Stimulated activated CD4-positive, alpha-beta T cell treated with anti-CD3 and anti-CD28 coated beads, Interleukin-1b, Interleukin-23, amount 100 ng/mL, for 1 hour (primary cell): ENCODE data around the gene LMNTD2.

Source experiments
- DNase-seq, 2 donors: peaks; one replicate each; pipeline ENCODE4 v3.0.0-alpha.2; 2020; ENCODE audit warnings: low read depth in 2 of 2

LMNTD2 gene, protein sequence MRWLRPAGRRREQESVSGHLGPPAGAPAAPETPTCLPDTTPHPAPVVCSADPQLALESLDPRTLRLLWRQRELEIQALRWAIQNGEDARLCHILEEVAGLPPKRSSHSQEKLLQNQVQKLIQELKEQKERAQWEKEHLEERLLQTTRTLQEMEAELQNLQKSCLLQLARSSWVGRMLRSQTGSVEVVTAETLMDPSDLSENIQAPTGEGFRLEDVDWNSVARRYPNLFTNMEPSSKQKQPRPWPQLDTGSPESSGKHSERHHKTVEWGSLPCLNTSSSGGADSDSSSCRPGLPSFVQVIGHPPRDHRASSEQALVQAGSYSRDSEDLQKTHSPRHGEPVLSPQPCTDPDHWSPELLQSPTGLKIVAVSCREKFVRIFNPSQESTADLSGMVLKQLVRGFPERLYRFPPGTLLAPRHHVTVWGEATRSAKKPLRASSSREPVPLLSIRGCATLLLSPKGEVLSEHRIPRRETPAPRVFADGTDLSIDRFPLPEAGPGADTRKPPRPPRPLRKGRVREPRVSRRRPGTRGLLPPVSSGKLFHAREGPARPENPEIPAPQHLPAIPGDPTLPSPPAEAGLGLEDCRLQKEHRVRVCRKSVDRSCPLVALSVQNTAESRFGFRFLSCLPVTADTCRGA

DNA sequence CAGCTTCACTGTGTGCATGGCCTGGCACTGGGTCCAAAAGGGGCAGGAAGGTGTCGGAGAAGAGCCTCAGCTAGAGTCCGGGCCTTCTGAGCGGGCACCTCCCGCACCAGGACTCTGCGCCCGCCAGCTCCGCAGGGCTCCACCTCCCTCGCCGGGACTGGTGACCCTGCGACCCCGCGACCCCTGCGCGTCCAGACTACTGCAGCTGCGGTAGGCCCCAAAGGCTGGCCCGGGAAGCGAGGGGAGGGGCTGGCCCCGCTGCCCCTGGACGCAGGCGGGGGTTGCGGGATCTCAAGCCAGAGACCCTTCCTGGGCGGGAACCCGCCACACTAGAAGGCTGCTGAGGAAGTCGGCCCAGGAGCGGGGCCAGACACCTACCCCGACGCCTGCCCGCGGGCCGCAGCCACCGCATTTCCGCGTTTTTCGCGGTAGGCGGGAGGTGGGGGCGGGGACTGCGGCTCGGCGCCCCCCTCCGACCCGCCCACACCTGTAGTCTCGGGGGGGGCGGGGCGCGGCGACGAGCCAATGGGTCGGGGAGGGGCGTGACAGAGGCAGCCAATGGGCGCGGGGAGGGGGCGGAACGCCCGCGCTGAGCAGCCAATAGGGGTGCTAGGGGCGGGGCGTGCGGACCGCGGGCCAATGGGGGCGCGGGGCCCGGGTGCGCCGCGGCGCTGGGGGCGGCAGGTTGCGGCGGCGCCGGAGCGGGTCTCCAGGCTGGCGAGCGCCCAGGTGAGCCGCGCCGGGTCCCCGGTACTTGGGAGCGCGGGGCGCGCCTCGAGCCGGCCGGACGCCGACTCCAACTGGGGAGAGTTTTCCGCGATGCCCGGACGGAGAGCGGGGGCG is at the start of gene LMNTD2, which contains the start of gene RASSF7:
Gene LMNTD2, minus strand, starts transcription at position 434 of the 843 bp plus-strand sequence. Its CDS starts 22 bp downstream, at position 412.
Gene RASSF7, plus strand, starts transcription at position 666 of the 843 bp plus-strand sequence. CDS start 799 bp downstream, outside the sequence.
- peak; percentile 96 for DNase-seq

- DNase-seq = no peak
These were observed 48.8 kb upstream of the LMNTD2 start for GRCh38 chr11:609341-609811.

DNA sequence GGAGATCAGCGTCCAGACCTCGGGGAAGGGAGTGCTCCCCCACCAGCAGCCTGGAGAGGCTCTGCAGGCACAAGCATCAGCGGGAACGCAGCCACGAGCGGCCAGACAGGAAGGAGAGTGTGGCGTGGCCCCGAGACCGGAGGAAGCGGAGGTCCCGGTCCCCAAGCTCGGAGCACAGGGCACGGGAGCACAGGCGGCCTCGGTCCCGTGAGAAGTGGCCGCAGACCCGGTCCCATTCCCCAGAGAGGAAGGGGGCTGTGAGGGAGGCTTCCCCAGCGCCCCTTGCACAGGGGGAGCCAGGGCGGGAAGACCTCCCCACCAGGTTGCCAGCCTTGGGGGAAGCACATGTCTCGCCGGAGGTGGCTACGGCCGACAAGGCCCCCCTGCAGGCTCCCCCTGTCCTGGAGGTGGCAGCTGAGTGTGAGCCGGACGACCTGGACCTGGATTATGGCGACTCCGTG is 48.3 kb upstream of the LMNTD2 start:
- no peak for DNase-seq

GRCh38 chr11:607971-608659 is 47.6 kb upstream of the LMNTD2 start:
- no peak for DNase-seq

GRCh38 chr11:607020-607780 is 46.7 kb upstream of the LMNTD2 start:
- no peak for DNase-seq

DNA sequence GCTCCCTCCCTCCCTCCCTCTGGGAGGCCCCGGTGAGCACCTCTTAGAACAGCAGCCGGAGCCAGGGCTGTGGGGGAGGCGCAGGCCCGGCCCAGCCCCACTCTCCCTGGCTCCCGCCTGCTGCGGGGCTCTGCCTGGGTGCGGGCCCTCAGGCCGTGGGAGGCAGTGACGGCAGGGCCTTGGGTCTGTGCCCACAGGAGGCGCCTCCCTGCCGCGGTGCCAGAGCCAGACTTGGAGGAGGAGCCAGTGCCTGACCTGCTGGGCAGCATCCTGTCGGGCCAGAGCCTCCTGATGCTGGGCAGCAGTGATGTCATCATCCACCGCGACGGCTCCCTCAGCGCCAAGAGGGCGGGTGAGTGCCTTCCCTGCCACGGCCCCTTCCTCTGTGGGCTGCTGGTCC is 45.7 kb upstream of the LMNTD2 start:
- no peak for DNase-seq

GRCh38 chr11:605286-606129 is 45.0 kb upstream of the LMNTD2 start:
- DNase-seq = no peak

DNA sequence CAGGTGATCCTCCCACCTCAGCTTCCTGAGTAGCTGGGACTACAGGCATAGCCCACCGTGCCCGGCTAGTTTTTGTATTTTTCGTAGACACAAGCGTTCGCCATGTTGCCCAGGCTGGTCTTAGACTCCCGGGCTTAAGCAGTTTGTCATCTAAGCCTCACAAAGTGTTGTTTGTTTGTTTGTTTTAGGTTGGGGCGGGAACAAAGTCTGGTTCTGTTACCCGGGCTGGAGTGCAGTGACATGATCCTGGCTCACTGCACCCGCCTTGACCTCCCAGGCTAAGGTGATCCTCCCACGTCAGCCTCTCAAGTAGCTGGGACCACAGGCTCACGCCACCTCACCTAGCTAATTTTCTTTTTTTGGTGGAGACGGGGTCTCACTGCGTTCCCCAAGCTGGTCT is 42.6 kb upstream of the LMNTD2 start:
- no peak for DNase-seq

- no peak for DNase-seq
These were observed 41.2 kb upstream of the LMNTD2 start for GRCh38 chr11:601573-602245.

DNA sequence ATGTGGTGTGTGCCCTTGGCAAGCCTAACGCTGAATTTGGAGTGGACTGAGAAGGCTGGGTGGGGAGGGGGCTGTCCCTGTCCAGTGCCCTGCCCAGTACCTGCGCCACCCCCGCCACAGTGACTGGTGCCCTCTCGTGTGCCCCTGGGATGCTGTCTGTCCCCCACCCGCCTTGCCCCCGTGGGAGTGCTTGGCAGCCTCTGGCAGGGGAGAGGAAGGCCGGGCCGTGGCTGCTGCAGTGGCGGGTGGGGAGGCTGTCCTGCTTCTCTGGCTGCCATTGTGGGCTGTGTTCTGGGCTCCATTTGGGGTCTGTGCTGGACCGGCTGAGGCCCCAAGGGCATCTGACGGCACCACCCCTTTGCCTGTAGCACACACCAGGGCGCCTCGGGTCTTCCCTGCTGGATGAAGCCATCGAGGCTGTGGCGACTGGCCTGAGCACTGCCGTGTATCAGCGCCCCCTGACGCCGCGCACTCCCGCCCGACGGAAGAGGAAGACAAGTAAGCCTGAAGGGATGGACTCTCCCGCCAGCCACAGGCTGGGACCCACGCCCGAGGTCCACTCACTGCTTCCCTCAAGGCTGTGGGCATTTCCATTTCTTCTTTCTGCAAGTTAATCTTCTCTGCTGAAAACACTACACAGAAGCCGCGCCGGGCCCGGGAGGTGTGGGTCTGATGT is 37.6 kb upstream of the LMNTD2 start:
- DNase-seq = no peak

- no peak for DNase-seq
These were observed 36.7 kb upstream of the LMNTD2 start for GRCh38 chr11:597166-597725.

- no peak for DNase-seq
These were observed 35.8 kb upstream of the LMNTD2 start for GRCh38 chr11:596374-596773.

GRCh38 chr11:595400-595799 is 34.9 kb upstream of the LMNTD2 start:
- no peak for DNase-seq

GRCh38 chr11:593347-593746 is 32.8 kb upstream of the LMNTD2 start:
- no peak for DNase-seq

- no peak for DNase-seq
These were observed 32.4 kb upstream of the LMNTD2 start for GRCh38 chr11:592918-593317.

- no peak for DNase-seq
These were observed 32.0 kb upstream of the LMNTD2 start for GRCh38 chr11:592501-592900.

- no peak for DNase-seq
These were observed 30.5 kb upstream of the LMNTD2 start for GRCh38 chr11:590997-591396.

DNA sequence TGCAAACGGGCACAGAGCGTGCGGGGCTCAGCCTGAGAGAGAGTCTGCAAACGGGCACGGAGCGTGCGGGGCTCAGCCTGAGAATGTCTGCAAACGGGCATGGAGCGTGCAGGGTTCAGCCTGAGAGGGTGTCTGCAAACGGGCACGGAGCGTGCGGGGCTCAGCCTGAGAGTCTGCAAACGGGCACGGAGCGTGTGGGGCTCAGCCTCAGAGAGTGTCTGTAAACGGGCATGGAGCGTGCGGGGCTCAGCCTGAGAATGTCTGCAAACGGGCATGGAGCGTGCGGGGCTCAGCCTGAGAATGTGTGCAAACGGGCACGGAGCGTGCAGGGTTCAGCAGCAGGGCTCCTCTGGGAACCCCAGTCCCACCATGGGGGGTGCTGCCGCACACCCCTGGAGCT is 29.3 kb upstream of the LMNTD2 start:
- DNase-seq = no peak
